Stimulated activated CD4-positive, alpha-beta T cell treated with anti-CD3 and anti-CD28 coated beads, TNF-alpha, amount 100 ng/mL, for 4 hours (primary cell): ENCODE data around the gene MSX2.
A peak's percentile ranks its signal among the peaks of the same experiment; 100 is the strongest.

Experiments used
- DNase-seq, 3 experiments: peaks; one replicate each; pipeline ENCODE4 v3.0.0-alpha.2; 2020; ENCODE audit warnings: low read depth in 3 of 3

Gene MSX2

DNA sequence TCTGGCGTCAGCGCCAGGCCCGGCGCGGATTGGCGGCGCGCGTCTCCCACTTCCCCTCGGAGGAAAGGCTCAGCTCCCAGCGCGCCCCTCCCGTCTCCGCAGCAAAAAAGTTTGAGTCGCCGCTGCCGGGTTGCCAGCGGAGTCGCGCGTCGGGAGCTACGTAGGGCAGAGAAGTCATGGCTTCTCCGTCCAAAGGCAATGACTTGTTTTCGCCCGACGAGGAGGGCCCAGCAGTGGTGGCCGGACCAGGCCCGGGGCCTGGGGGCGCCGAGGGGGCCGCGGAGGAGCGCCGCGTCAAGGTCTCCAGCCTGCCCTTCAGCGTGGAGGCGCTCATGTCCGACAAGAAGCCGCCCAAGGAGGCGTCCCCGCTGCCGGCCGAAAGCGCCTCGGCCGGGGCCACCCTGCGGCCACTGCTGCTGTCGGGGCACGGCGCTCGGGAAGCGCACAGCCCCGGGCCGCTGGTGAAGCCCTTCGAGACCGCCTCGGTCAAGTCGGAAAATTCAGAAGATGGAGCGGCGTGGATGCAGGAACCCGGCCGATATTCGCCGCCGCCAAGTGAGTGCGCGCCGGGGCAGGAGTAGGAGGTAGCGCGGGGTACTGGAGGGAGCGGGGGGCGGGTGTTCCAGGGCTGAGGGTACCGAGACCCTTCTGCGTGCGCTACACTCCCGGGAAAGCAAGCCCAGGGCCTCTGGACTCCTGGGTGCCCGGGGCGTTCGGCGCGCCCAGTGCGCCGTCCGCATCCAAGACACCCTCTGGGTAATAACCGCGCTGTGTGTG lies at the start of gene MSX2:
Gene MSX2, plus strand, starts transcription at position 99 of the 777 bp plus-strand sequence. Its CDS starts 78 bp downstream, at position 177.
- peak in 1 of 3 experiments; percentile 0 for DNase-seq

DNA sequence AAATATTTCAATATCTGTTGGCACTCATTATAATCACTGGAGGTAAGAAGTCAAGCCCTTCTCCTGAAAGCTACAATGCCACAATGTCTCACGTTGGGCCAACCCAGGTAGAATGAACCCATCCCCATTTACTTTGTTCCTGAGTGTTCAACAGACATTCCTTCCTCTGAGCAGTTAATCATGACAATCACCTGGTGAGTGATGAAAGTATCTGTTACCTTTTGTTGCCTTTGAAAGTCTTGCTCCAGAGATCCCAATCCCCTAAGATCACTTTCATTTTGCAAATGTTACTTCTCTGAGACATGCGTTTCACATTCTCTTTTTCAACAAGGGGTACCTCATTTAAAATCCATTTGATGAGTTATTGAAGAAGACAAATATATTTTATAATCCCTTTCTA lies 49.3 kb upstream of the MSX2 start:
- no peak for DNase-seq

DNA sequence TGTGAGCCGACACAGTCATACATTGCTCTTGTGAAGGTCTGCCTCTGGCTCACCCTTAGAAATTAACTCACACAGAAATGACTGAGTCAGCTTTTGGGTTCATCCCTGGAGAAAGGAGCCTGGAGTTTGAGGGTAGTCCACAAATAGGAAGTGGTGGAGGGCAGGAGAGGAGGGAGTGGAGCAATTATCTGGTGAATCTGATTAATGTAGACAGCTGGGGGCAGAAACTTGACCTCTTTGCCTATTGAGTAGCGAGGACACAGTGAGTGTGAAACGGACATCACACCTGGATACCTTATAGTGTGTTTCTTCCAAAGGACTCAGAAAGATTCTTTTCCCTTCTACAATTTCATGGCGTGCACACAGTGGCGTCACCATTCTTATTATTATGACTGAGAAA lies 48.5 kb upstream of the MSX2 start:
- DNase-seq, result no peak

DNA sequence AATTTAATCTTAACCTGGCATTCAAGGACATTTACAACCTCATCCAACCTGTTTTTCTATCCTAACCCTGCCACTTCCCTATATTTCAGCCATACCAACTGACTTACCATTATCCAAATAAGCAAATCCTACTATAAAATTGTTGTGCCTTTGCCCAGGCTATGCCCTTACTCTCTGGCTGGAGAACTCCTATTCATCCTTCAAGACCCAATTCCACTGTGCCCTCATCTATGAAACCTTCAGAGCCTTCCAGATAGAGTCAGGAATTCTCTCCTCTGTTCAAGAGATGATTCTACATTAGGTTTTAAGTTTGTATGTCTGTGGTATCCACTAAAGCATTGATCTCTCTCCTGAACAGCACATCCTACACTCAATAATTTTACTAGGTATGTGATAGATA lies 46.3 kb upstream of the MSX2 start:
- no peak for DNase-seq

DNA sequence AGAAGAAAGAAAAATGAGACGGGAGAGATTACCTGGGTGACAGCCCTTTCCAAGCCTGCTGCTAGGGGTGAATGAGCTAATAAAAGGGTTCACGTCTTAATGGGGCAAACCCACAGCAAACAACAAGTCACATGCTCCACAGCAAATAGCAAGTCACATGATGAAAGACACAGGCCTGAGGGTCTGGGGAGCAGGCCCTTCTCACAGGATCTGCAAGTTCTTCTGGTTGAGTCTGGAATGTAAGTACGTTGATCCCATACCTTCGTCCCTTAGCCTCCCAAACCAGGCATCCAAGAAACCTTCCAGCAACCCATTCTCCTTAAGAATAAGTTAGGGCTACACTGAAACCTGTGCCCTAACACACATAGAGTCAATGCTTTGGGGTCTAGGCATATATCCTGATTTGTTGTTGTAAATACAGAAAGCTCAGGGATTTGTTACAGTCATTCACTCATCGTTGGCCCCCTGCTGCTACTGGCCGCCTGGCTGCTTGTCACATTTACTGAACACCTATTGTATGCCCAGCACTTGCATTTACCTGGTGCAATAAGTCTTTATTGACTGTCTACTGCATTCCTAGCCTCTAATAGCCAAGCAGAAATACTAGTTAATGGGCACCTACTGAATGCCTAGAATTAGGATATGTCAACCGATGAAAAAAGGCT lies 43.3 kb upstream of the MSX2 start:
- no peak for DNase-seq

DNA sequence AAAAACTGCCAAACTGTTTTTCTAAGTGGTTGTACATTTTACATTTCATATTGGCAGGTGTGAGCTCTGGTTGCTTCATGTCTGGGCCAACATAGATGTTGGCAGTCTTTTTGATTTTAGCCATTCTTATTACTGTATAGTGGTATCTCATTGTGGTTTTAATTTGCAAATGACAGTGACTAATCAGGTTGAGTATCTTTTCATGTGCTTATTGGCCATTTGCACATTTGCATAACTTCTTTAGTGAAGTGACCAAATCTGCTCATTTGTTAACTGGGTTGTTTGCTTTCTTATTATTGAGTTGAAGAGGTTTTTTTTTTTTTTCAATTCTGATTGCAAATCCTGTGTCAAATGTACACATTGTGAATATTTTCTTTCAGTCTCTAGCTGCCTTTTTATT lies 36.9 kb upstream of the MSX2 start:
- DNase-seq, result no peak

DNA sequence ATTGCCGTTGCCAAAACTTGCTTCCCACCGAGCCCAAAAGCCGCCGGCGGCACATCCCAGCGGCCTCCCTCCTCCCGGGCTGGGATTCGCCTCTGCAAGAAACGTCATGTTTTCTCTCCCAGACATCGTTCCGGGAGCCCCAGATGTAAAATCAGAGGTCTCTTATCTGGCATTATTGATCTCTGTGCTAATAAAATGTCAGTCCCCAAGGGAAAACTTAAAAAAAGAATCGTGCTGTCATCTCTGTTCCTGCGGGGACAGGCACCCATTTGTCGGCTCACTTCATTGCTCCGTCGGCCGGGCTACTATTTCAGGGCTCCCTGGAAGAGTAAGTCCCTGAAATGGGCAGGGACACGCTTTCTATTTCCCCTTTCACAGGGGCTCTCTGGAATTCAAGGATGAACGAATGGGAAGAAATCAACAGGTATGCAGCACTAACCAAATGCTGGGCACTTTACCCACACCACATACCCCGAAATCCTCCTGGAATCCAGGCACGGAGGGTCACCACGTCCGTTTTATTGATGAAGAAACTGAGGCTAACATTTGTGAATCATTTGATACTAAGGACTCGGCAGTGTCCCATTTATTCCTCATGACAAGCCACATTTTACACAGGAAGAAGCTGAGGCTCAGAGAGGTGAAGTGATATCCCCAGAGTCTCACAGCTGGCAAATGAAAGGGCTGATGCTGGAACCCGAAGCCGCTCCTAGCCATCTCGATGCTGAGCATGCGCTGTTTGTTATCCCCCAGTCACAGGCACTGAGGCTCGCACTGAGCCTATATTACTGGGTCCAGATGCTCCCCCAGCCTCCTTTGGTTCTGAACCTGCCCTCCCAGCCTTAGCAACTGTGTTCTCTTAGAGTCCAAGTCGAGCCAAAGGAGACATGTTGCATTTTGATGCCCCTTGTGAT lies 35.7 kb upstream of the MSX2 start:
- DNase-seq, result no peak

DNA sequence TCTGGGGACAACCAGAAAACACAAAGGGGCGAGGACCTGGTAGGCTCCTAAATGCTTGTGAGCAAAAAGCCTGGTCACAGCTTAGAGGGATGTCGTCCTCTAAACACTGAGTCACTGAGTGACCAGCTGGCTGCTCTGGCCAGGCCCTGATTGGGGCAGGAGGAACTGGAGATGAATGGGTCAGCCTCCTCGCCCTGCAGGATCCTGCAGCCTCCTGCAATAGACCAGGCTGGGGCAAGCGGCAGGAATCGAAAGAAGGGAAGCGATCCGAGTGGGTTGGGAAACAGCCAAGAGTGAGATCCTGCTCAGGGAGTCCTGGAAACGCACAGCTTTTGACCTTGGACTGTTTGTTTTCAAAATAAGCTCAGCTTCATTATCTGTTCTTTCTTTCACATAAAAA lies 34.1 kb upstream of the MSX2 start:
- no peak for DNase-seq

DNA sequence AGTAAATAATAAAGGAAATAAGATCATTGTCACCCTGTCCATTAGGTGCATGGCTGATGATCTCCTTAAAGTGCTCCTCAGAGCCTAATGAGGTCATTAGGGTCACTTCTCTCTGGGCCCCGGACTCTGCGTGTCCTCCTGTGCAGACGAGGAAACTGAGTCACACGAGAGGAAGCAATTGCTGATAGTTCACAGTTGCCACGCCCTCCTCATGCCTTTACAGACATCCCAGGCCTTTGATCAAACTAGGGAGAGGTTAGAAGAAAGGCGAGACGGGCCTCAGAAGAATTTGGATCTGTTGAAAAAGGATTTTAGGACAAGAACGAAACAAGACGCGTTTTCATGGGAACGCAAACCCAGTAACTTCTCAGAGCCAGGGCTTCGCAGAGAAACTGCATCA lies 32.0 kb upstream of the MSX2 start:
- DNase-seq, result no peak

DNA sequence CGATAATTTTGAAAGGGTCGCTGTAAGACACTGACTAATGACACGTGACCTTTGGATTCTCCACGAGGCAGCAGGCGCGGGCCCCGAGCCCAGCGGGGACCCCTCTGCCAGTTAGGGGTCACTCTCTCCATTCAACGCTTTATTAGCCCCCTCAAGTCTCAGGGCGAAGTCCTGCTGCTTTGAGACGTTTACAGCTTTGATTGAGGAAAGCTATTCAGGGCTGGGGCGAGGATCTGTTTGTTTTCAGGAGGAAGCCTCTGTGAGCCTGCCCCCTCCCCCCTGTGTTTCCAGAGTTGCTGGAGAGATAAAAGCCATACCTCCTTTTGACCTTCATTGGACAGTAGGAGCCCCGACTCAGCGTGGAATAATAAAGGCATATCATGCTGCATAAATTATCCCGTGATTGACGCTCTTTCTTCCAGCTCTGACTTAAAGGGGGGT lies 31.4 kb upstream of the MSX2 start:
- DNase-seq, result no peak

DNA sequence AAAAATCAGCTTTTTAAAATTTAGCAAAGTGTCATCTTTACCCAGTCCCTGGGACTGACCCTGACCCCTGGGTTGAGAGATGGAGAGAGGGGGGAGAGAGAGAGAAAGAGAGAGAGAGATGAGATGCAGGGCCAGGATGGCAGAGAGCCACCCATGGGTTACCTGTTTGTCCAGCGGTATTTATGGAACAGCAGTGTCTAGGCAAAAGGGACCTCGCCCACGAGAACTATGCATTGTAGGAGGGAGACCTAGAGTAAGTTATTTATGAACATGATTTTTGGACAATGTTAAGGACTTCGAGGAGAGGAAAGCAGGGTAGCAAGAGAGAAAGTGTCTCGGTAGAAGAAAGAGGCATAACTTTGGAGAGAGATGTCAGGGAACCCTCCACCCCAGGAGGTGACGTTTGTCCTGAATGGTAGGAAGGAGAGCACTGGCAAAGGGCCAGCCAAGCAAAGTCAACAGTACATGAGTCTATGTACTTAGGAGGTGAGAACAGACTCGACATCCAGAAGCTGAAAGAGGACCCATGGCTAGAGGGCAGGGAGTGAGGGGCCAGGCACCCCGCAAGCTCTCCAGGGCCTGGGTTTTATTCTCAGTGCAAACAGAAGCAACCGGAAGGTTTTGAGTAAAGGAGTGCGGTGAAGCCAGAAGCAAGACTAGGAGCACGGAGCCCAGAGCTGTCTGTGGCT lies 30.5 kb upstream of the MSX2 start:
- DNase-seq, result no peak

DNA sequence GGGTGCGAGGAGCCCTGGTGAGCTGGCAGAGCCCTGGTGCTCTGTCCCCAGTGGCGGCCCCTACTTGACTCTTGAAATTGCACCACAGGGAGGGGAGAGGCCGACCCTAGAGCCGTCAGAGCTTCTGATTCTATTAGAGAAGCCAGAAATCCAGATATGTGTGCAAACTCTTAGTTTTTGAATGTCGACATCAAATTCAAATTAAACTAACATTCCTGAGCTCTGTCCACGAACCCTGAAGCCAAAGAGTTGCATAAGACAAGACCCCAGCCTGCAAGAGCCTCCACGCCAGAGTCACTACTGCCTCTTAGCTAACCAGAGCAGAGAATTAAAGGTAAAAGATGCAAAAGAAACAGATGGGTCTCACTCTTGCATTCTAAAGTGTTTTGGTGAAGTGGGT lies 29.8 kb upstream of the MSX2 start:
- no peak for DNase-seq

DNA sequence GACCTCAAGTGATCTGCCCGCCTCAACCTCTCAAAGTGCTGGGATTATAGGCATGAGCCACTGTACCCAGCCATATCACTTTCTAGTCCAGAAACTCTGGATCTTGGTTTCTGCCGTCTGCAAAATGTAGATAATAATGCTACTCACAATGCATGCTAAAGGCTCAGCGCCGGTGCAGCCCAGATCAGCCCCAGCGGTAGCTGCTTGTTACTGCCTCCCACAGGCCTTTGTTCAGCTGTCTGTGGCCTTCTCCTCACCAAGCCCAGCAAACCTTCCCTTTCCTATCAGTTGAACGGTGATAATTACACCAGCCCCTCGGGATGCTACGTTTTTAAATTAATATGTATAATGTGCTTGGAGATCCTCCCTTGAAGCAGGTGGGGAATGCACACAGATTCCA lies 26.2 kb upstream of the MSX2 start:
- no peak for DNase-seq

DNA sequence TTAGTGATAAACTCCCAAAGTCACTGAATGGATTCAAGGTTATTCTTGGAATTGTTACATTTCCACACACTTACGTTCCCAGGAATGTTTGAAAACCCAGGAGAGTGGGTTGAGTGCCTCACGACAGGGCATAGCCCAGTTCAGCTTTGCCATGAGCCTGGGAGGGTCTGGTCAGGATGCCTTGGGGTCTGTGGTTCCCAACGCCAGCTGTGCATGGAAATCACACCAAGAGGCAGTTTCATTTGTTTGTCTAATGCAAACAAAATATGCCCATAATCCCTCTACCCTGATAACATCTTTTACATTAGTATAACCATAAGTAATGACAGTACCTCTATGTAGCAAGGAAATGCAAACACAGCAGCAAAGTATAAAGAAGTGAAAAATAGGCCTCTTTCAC lies 25.3 kb upstream of the MSX2 start:
- no peak for DNase-seq

DNA sequence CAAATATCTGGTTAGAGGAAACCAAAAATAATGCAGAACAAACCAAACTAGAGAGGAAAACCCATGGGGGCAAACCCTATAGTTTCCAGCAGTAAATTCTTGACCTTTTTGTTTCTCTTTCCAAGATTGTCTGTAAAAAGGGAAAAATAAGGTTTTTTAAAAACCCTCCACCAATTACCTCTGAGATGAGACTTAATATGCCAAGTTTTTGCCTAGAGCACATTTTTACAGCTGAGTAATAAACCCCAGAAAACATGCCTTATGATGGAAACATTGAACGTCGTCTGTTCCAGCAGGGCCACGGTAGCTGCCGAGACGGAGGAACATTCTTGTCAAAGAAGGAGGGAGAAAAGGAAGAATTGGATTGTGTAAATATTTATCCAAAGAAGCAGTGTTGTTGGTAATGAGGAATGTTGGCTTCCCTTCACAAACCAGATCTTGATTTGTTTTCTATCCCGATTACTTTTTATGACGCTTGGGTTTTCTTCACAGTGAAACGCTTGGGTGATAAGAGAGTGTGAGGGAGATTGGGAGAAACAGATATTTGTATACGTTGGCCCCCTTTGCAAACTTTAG lies 17.3 kb upstream of the MSX2 start:
- no peak for DNase-seq

DNA sequence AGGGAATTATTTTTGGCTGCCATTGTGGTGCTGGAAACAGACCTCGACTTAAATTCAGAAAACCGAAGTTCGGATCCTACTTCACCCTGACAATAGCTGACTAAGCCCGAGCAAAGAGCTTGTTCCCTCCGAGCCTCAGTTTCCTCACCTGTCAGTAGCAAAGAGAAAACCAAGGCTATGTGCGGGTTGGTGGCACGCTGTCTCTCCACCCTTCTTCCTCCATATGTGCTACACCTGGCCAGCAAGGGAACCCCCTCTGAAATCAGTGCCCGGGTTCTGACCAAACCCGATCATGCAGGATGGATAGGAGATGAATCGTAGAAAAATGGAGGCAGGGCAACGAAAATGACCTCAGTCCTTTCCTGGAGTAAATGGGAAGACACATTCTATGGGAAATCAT lies 16.7 kb upstream of the MSX2 start:
- DNase-seq, result no peak

DNA sequence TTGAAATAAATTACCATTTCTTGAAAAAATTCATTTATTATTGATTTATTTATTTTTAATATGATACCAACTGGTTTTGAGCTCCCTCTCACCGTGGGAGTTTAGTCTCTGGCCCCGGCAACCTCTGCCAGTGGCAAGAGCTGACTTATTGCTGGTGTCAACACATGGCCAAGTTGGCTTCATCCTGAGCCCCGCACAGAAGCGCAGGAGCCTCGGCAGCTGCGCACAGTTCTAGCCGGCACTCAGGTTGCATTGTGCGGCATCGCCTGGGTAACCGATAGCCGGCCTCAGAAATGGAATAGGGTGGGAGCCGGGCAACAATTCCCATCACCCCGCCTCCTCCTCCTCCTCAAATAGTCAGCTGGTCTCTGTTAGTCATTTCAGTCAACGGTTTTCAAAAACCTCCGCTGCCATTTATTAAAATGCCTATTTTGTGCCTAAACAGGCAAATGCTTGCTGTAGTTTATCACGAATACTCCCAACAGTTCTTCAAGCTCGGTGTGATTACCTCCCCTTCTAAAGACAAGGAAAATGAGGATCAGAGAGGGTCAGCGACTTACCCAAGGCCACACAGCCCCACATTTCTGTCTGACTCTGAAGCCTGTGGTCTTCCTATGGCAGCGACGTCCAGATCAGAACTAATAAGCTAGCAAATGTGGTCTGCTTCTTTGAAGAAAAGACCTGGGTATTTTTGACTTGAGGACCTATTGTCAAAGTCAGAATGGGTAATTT lies 15.7 kb upstream of the MSX2 start:
- no peak for DNase-seq

DNA sequence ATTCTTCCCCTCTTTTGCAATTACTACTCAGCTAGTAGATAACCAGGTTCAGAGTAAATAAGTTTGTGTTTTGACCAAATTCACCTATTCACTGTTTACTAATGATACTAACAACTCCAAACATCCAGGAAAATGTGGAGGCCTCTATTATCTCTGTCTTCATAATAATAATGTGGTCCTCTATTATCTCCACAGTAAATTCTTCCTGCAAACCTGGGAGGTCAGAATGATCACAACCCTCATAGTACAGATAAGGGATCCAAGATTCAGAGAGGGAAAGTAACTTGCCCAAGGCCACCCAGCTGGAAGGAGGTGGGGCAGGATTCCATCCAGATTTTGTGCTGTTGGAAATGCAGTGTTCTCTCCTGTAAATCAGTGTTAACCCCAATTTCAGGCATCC lies 9.6 kb upstream of the MSX2 start:
- no peak for DNase-seq

DNA sequence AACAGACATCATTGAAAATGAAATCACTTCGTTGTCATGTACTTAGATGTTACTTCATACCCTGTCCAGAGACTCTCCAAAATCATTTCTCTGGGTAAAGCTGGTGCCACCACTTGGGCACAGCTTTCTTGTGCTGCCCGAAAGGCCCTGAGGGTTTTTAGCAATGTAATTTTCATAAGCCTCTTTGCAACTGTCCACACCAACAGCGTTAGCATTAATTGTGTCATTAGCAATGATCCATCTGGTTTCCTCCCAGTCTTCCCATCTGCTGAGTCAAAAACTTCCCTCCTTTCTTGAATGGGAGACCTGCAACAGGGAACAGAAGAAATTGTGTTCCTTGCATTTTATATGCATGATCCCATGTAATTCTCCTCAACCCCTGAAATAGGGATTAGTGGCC lies 8.6 kb upstream of the MSX2 start:
- DNase-seq, result no peak

DNA sequence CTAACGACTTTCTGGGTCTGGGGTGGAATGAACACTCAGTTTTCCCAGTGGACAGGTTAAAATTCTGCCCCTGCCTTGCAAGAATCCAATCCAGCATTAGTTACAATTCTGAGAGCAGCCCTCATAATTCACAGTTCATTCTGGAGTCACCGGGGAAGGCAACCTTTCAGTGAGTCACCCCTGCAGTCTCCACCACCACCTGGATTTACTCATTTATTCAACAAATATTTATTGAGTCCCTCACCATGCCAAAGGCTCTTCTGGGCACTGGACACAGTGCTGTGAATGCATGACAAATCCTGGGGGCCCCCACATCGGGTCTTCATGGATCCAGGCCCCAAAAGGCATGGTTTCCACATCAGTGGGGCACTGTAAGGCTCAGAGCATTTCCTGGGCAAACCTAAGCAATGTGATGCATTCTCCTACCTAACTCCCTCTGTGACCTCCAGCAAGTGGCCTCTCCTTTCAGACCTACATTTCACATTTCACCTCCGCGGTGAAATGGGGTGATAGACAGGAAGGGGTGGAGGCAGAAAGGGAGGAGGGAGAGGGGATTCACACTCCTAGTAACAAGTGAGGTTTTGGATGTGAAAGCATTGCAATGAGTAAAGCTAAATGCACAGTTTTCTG lies 6.4 kb upstream of the MSX2 start:
- no peak for DNase-seq
